ENCODE results near the gene RHBDD1. TPM values are rescaled to one million over a fixed set of nuclear protein-coding genes. Genes with fewer than 3 reads are reported as not detected.

The RHBDD1 gene
- total and polyA plus RNA-seq, 2 experiments from 2014 or later, result 24.3 to 33.7 TPM

DNA sequence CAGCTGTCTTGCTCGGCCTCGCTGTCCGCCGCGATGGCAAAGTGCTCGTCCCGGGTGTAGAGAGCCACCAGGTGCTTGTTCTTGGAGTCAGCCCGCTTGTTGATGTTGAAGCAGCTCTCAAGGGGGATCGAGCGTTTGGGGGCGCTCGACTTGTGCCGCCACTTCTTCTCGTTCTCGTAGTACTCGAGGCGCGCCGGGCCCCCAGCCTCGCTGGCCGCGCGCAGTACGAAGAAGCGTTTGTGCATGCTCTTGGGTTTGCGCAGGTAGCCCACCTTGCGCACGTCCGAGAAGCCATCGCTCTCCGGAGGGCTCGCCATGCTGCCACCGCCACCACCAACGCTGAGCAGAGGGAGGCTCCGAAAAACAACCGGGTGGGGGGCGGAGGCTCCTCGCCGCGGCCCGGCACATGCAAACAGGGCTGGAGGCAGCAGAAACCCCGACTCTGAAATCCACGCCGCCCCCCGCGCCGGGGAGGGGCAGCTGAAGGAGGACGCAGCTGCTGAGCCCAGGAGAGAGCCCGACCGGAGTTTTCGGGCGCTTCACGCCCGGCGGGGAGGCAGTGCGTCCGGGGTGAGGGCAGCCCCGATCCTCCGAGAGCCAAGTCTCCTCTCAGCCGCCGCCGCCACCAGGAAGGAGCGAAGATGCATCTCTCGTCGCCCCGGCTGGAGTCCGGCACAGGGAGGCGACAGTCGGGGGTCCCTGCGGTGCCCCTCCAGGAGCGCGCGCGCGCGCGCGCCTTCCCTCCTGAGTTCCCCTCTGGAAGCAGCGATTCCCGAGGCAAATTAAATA lies 37.2 kb upstream of the RHBDD1 start:
- Histone ChIP-seq H4K20me1 (ENCODE audit: insufficient read depth) (no peaks in the 10 kb centered on the region), H3K36me3 (ENCODE audit: low read depth) (no peaks in the 10 kb centered on the region), H3K27me3 (replicated peaks; ENCODE audit: insufficient read depth) (no peaks in the 10 kb centered on the region), H3K9me3 (ENCODE audit: low read depth) (no peaks in the 10 kb centered on the region), H3K9ac (peak overlapping the region; percentile 95), H3K4me2 (ENCODE audit: unreplicated experiment) (peak overlapping the region; percentile 98), H3F3A (ENCODE audit: insufficient read depth) (peaks cover 31% of the 10 kb centered on the region), H3K79me2 (ENCODE audit: insufficient read depth) (peaks cover 54% of the 10 kb centered on the region), H3K27ac (peak overlapping the region; percentile 61), H2AFZ (peak overlapping the region; percentile 61), H3K4me3 (peak overlapping the region; percentile 75), H3K9me2 (ENCODE audit: insufficient read depth) (no peaks in the 10 kb centered on the region), H3K4me1 (ENCODE audit: insufficient read depth) (0 out of 2 replicates have a peak, but pooled peaks cover 8% of the 10 kb centered on the region)
- TF ChIP-seq EZH2 (IDR thresholded peaks at IDR 0.05; ENCODE audit: insufficient read depth, poor library complexity, severe bottlenecking) (no peak), EZH2phosphoT487 (IDR thresholded peaks at IDR 0.05; ENCODE audit: insufficient read depth, low read depth) (no peak)
- 0 to 2% methylated on average over 62 to 63 of the region's 80 CpGs for WGBS, 2 experiments (ENCODE audit: low coverage in 1 of 2, low lambda C conversion rate in 2 of 2, missing lambda C conversion rate in 2 of 2)
- DNase-seq, result peak; percentile 69
- in situ Hi-C loops (cut with MboI), result loop anchor here (5.0 to 10.0 kb wide), 3 partner anchors 374 to 911 kb away; no protein-coding TSS in a partner anchor

- peak within 1 kb of the TSS; percentile 95 for H3K9ac ChIP-seq
- no peaks in the 10 kb centered on the region for H3K36me3 ChIP-seq (ENCODE audit: low read depth)
These were observed 36.5 kb upstream of the RHBDD1 start, which contains the start of gene IRS1 for GRCh38 chr2:226799211-226799975. Gene IRS1 (minus strand): TSS chr2:226799820. CDS start chr2:226798738, 1,082 bp downstream.

DNA sequence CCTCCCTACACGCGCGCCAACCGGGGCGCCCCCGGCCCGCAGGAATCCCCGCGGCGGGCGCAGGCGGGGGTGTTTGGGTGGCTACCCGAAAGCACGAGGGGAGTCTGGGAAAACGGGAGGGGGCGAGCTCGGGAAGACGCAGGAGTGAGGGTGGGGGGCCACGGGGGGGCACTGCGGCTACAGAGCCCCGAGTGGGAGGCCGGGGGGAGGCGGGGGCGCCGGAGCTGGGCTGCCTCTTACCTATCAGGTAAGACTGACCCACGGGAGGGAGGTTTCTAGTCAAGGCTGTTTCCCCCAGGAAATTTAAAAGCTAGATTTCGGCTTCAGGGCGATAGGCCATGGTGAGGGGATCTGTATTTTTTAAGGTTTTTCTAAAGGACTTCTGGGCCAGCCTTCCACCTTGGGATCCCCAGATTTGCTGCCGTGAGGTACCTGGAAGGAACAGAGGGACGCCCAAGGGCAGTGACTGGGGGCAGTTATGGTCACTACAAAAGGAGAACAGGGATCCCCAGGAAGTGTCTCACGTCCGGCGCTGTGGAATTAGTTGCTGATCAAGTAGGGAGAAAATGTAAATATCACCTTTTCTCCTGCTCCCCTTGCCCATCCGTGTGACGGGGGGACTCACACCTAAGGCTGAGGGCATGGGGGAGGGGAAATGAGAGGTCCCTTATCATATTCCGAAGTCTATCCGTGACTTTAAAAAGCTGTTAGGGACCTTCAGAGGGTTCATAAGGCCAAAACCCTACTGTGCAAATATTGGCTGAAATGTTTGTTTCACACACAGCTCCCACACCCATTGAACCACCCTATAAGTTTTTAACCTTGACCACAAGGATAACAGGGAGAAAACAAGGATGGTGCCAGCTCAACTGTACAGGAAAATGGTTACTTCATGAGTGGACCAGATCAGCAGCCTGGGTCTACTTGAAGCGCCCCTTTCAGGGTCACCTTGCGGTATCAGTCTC lies 35.6 kb upstream of the RHBDD1 start:
- Histone ChIP-seq H3K9ac (peak overlapping the region; percentile 95), H3K4me3 (peak overlapping the region; percentile 75), H3K4me1 (ENCODE audit: insufficient read depth) (0 out of 2 replicates have a peak, but pooled peaks cover 8% of the 10 kb centered on the region), H2AFZ (peak overlapping the region; percentile 70), H3K36me3 (ENCODE audit: low read depth) (no peaks in the 10 kb centered on the region), H3K9me2 (ENCODE audit: insufficient read depth) (no peaks in the 10 kb centered on the region), H4K20me1 (ENCODE audit: insufficient read depth) (no peaks in the 10 kb centered on the region), H3F3A (ENCODE audit: insufficient read depth) (peaks cover 17% of the 10 kb centered on the region), H3K27ac (peak overlapping the region; percentile 61), H3K9me3 (ENCODE audit: low read depth) (no peaks in the 10 kb centered on the region), H3K4me2 (ENCODE audit: unreplicated experiment) (peak overlapping the region; percentile 98), H3K27me3 (replicated peaks; ENCODE audit: insufficient read depth) (no peaks in the 10 kb centered on the region), H3K79me2 (ENCODE audit: insufficient read depth) (peaks cover 38% of the 10 kb centered on the region)
- TF ChIP-seq EZH2phosphoT487 (IDR thresholded peaks at IDR 0.05; ENCODE audit: insufficient read depth, low read depth) (no peak), EZH2 (IDR thresholded peaks at IDR 0.05; ENCODE audit: insufficient read depth, poor library complexity, severe bottlenecking) (no peak)
- WGBS, 2 experiments (ENCODE audit: low coverage in 1 of 2, low lambda C conversion rate in 2 of 2, missing lambda C conversion rate in 2 of 2), result 3 to 5% methylated on average over 24 to 39 of the region's 39 CpGs
- peak; percentile 50 for DNase-seq
- in situ Hi-C loops (cut with MboI), result loop anchor here (5.0 to 10.0 kb wide), 5 partner anchors 315 to 1123 kb away; no protein-coding TSS in a partner anchor

More at GRCh38 chr2:226799211-226799975, 36.5 kb upstream of the RHBDD1 start, which contains the start of gene IRS1:
- Histone ChIP-seq H3K9me3 (ENCODE audit: low read depth) (no peaks in the 10 kb centered on the region), H3K79me2 (ENCODE audit: insufficient read depth) (peaks cover 47% of the 10 kb centered on the region), H4K20me1 (ENCODE audit: insufficient read depth) (no peaks in the 10 kb centered on the region), H3K27me3 (replicated peaks; ENCODE audit: insufficient read depth) (no peaks in the 10 kb centered on the region), H3K4me2 (ENCODE audit: unreplicated experiment) (peak within 1 kb of the TSS; percentile 98), H3K27ac (peak within 1 kb of the TSS; percentile 61), H3F3A (ENCODE audit: insufficient read depth) (peaks cover 23% of the 10 kb centered on the region), H3K4me3 (peak within 1 kb of the TSS; percentile 75), H3K4me1 (ENCODE audit: insufficient read depth) (0 out of 2 replicates have a peak, but pooled peaks cover 8% of the 10 kb centered on the region), H3K9me2 (ENCODE audit: insufficient read depth) (no peaks in the 10 kb centered on the region), H2AFZ (peak within 1 kb of the TSS; percentile 70)
- WGBS, 2 experiments (ENCODE audit: low coverage in 1 of 2, low lambda C conversion rate in 2 of 2, missing lambda C conversion rate in 2 of 2), result 0% methylated on average over 11 to 76 of the region's 82 CpGs
- TF ChIP-seq EZH2phosphoT487 (IDR thresholded peaks at IDR 0.05; ENCODE audit: insufficient read depth, low read depth), result no peak
- no peak for TF ChIP-seq EZH2 (IDR thresholded peaks at IDR 0.05; ENCODE audit: insufficient read depth, poor library complexity, severe bottlenecking)
- DNase-seq, result peak; percentile 89
- in situ Hi-C loops (cut with MboI), result loop anchor here (5.0 to 10.0 kb wide), 3 partner anchors 375 to 912 kb away; no protein-coding TSS in a partner anchor

All from GM23248 (cell line).